ENCODE results near the gene ANKRD13C. TPM values are rescaled to one million over a fixed set of nuclear protein-coding genes. Genes with fewer than 3 reads are reported as not detected.
"Not testable (repeated sequence)": the region's sequence is repeated elsewhere in the genome, so short reads cannot be mapped to it uniquely, and the experiment has no call there.

Gene ANKRD13C
- 19.9 and 21.3 TPM in 2 replicates for total RNA-seq (2014; rRNA removed; shearing (Covaris generic))

- Histone ChIP-seq H3K27ac (peak within 1 kb of the TSS; percentile 91), H3K4me3 (peak within 1 kb of the TSS; percentile 99), H3K4me1 (0 out of 2 replicates have a peak, but pooled peaks cover 6% of the 10 kb centered on the region), H3K36me3 (0 out of 2 replicates have a peak, but pooled peaks cover 2% of the 10 kb centered on the region), H3K27me3 (no peaks in the 10 kb centered on the region), H3K9me3 (replicated peaks) (no peaks in the 10 kb centered on the region)
- peak; percentile 95 to 98 for DNase-seq
Measured at GRCh38 chr1:70354332-70355110, at the start of gene ANKRD13C. Gene ANKRD13C, minus strand, starts transcription at chr1:70354722. Its CDS starts 314 bp downstream, at chr1:70354408.

- H3K4me1 ChIP-seq: no peaks in the 10 kb centered on the region
- peaks cover 7% of the 10 kb centered on the region; the same call in 1 of the 2 replicates for H3K27me3 ChIP-seq
- H3K4me3 ChIP-seq: no peak overlapping the region
- H3K27ac ChIP-seq: no peak overlapping the region
- no peaks in the 10 kb centered on the region for H3K36me3 ChIP-seq
- H3K9me3 ChIP-seq (replicated peaks): no peaks in the 10 kb centered on the region
- DNase-seq: no peak
Measured at GRCh38 chr1:70403759-70404158, 49.2 kb upstream of the ANKRD13C start.

GRCh38 chr1:70401974-70402373 is 47.5 kb upstream of the ANKRD13C start:
- H3K27ac ChIP-seq: no peak overlapping the region
- H3K9me3 ChIP-seq (replicated peaks): no peaks in the 10 kb centered on the region
- H3K4me1 ChIP-seq: no peaks in the 10 kb centered on the region
- H3K27me3 ChIP-seq: peaks cover 7% of the 10 kb centered on the region; the same call in 1 of the 2 replicates
- no peaks in the 10 kb centered on the region for H3K36me3 ChIP-seq
- H3K4me3 ChIP-seq: no peak overlapping the region
- no peak for DNase-seq

- Histone ChIP-seq H3K27me3 (peaks cover 7% of the 10 kb centered on the region; the same call in 1 of the 2 replicates), H3K27ac (no peak overlapping the region), H3K9me3 (replicated peaks) (no peaks in the 10 kb centered on the region)
Measured at GRCh38 chr1:70400335-70400734, 45.8 kb upstream of the ANKRD13C start.

GRCh38 chr1:70397013-70397412 is 42.5 kb upstream of the ANKRD13C start:
- no peak overlapping the region for H3K27ac ChIP-seq
- H3K4me3 ChIP-seq: no peak overlapping the region
- H3K9me3 ChIP-seq (replicated peaks): no peaks in the 10 kb centered on the region
- no peaks in the 10 kb centered on the region for H3K36me3 ChIP-seq
- peaks cover 7% of the 10 kb centered on the region; the same call in 1 of the 2 replicates for H3K27me3 ChIP-seq
- H3K4me1 ChIP-seq: no peaks in the 10 kb centered on the region
- DNase-seq: no peak

More at GRCh38 chr1:70400335-70400734, 45.8 kb upstream of the ANKRD13C start:
- Histone ChIP-seq H3K4me1 (no peaks in the 10 kb centered on the region), H3K4me3 (no peak overlapping the region), H3K36me3 (no peaks in the 10 kb centered on the region)
- no peak for DNase-seq

- peaks cover 7% of the 10 kb centered on the region; the same call in 1 of the 2 replicates for H3K27me3 ChIP-seq
- no peaks in the 10 kb centered on the region for H3K36me3 ChIP-seq
- H3K4me3 ChIP-seq: no peak overlapping the region
- H3K9me3 ChIP-seq (replicated peaks): no peaks in the 10 kb centered on the region
- no peaks in the 10 kb centered on the region for H3K4me1 ChIP-seq
- DNase-seq: no peak
- H3K27ac ChIP-seq: no peak overlapping the region
Measured at GRCh38 chr1:70396607-70397006, 42.1 kb upstream of the ANKRD13C start.

- Histone ChIP-seq H3K4me1 (no peaks in the 10 kb centered on the region), H3K4me3 (no peak overlapping the region), H3K9me3 (replicated peaks) (no peaks in the 10 kb centered on the region), H3K36me3 (no peaks in the 10 kb centered on the region), H3K27me3 (no peaks in the 10 kb centered on the region), H3K27ac (no peak overlapping the region)
- no peak for DNase-seq
Measured at GRCh38 chr1:70392626-70393025, 38.1 kb upstream of the ANKRD13C start.

- H3K27me3 ChIP-seq: no peaks in the 10 kb centered on the region
- no peak overlapping the region for H3K4me3 ChIP-seq
- no peak overlapping the region for H3K27ac ChIP-seq
- no peaks in the 10 kb centered on the region for H3K36me3 ChIP-seq
- no peaks in the 10 kb centered on the region for H3K9me3 ChIP-seq (replicated peaks)
- DNase-seq: peak; percentile 26 to 48
- H3K4me1 ChIP-seq: no peaks in the 10 kb centered on the region
Measured at GRCh38 chr1:70387507-70387906, 33.0 kb upstream of the ANKRD13C start.

- Histone ChIP-seq H3K4me1 (no peaks in the 10 kb centered on the region), H3K9me3 (replicated peaks) (no peaks in the 10 kb centered on the region), H3K36me3 (no peaks in the 10 kb centered on the region), H3K27me3 (no peaks in the 10 kb centered on the region), H3K4me3 (no peak overlapping the region), H3K27ac (no peak overlapping the region)
- no peak for DNase-seq
Measured at GRCh38 chr1:70386121-70386520, 31.6 kb upstream of the ANKRD13C start.

GRCh38 chr1:70385477-70385876 is 31.0 kb upstream of the ANKRD13C start:
- Histone ChIP-seq H3K4me3 (no peak overlapping the region), H3K9me3 (replicated peaks) (no peaks in the 10 kb centered on the region), H3K27ac (no peak overlapping the region), H3K4me1 (no peaks in the 10 kb centered on the region), H3K36me3 (no peaks in the 10 kb centered on the region), H3K27me3 (no peaks in the 10 kb centered on the region)
- DNase-seq: no peak

- H3K27ac ChIP-seq: no peak overlapping the region
- H3K36me3 ChIP-seq: no peaks in the 10 kb centered on the region
- H3K4me3 ChIP-seq: no peak overlapping the region
- H3K4me1 ChIP-seq: no peaks in the 10 kb centered on the region
- DNase-seq: no peak
- H3K27me3 ChIP-seq: no peaks in the 10 kb centered on the region
- no peaks in the 10 kb centered on the region for H3K9me3 ChIP-seq (replicated peaks)
Measured at GRCh38 chr1:70384542-70384941, 30.0 kb upstream of the ANKRD13C start.

- Histone ChIP-seq H3K4me1 (no peaks in the 10 kb centered on the region), H3K9me3 (replicated peaks) (no peaks in the 10 kb centered on the region), H3K36me3 (no peaks in the 10 kb centered on the region), H3K4me3 (no peak overlapping the region), H3K27me3 (no peaks in the 10 kb centered on the region), H3K27ac (no peak overlapping the region)
- no peak for DNase-seq
Measured at GRCh38 chr1:70383483-70383882, 29.0 kb upstream of the ANKRD13C start.

GRCh38 chr1:70382682-70383081 is 28.2 kb upstream of the ANKRD13C start:
- Histone ChIP-seq H3K36me3 (no peaks in the 10 kb centered on the region), H3K27me3 (no peaks in the 10 kb centered on the region), H3K27ac (no peak overlapping the region), H3K4me3 (no peak overlapping the region), H3K4me1 (no peaks in the 10 kb centered on the region), H3K9me3 (replicated peaks) (no peaks in the 10 kb centered on the region)
- DNase-seq: no peak

- no peak for DNase-seq
- H3K4me3 ChIP-seq: no peak overlapping the region
- no peak overlapping the region for H3K27ac ChIP-seq
- H3K9me3 ChIP-seq (replicated peaks): no peaks in the 10 kb centered on the region
- no peaks in the 10 kb centered on the region for H3K27me3 ChIP-seq
- no peaks in the 10 kb centered on the region for H3K4me1 ChIP-seq
- no peaks in the 10 kb centered on the region for H3K36me3 ChIP-seq
Measured at GRCh38 chr1:70376196-70376595, 21.7 kb upstream of the ANKRD13C start.

- not testable (repeated sequence) for H3K4me3 ChIP-seq; DNase-seq; H3K27me3 ChIP-seq; H3K9me3 ChIP-seq (replicated peaks); H3K4me1 ChIP-seq; H3K27ac ChIP-seq; H3K36me3 ChIP-seq
Measured at GRCh38 chr1:70373580-70373979, 19.1 kb upstream of the ANKRD13C start.

GRCh38 chr1:70372426-70372825 is 17.9 kb upstream of the ANKRD13C start:
- no peak overlapping the region for H3K4me3 ChIP-seq
- no peaks in the 10 kb centered on the region for H3K4me1 ChIP-seq
- H3K27me3 ChIP-seq: no peaks in the 10 kb centered on the region
- H3K27ac ChIP-seq: no peak overlapping the region
- H3K9me3 ChIP-seq (replicated peaks): no peaks in the 10 kb centered on the region
- no peaks in the 10 kb centered on the region for H3K36me3 ChIP-seq
- no peak for DNase-seq

All from SJCRH30 (cell line).